ENCODE results near the gene ZGPAT.

DNA sequence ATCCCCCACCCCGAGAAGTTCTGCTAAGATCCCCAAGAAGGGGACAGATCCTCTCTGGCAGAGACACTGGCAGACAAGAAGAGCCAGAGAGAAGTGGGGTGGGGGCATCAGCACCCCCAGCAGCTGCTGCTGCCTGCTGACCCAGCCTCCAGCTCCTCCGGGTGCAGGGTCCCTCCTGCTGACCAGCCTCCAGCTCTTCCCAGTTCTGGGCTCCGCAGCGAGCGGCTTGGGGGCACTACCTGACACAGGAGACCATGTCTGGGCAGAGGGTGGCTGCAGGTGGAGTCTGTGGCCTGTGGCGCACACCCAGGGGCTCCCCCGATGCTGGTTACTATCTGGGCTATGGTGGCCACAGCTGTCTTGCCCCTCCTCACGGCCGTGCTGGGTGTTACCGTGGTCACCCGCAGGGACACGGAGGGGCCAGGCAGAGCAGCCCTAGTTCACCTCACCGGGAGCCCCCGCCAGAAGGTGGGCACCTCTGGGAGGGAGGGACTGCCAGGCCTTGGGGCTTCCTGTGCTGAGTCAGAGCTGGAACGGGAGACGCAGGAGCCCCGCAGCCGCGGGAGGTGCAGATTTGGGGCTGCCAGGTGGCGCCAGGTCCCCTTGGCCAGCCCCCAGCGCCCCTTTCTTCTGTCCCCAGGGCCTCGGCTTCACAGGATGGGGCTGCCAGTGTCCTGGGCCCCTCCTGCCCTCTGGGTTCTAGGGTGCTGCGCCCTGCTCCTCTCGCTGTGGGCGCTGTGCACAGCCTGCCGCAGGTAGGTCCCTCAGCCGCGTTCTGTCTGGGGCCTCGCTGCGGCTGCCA, 29.3 kb downstream of the ZGPAT start:
- TF ChIP-seq ZNF274 (IDR thresholded peaks at IDR 0.05; ENCODE audit: low read depth, low read length) (no peak), YY1 (IDR thresholded peaks at IDR 0.05; ENCODE audit: insufficient read depth, insufficient read length) (no peak), SUZ12 (IDR thresholded peaks at IDR 0.05; ENCODE audit: extremely low read depth, insufficient read depth, insufficient read length) (no peak)
